Measurements from ENCODE around the gene GFY.

GRCh38 chr19:49380391-49380790, 44.8 kb upstream of the GFY start:
- no peak for TF ChIP-seq ZFP3 (CRISPR knock-in tag; IDR thresholded peaks at IDR 0.05)
- TF ChIP-seq OSR1 (CRISPR knock-in tag; IDR thresholded peaks at IDR 0.05) = no peak
- TF ChIP-seq ZFP30 (CRISPR knock-in tag; IDR thresholded peaks at IDR 0.05) = no peak
- TF ChIP-seq RARB (CRISPR knock-in tag; IDR thresholded peaks at IDR 0.05) = no peak
- TF ChIP-seq TOX (CRISPR knock-in tag; IDR thresholded peaks at IDR 0.05; ENCODE audit: borderline replicate concordance) = no peak
- TF ChIP-seq CSRNP3 (CRISPR knock-in tag; IDR thresholded peaks at IDR 0.05) = no peak
